PC-9 (cell line): Measurements from ENCODE around the gene XKR7.

Experiments
- EZH2 ChIP-seq: fragments of 200-600 bp; sonication (generic); IDR thresholded peaks from 2 replicates; pipeline ENCODE4 v1.8.0; 2017; ENCODE audit warnings: antibody characterized with exemption, low read depth
- TF ChIP-seq, protein P1 (sequence below): fragments of 200-600 bp; sonication (generic); conservative IDR thresholded peaks from 2 replicates; pipeline ENCODE4 v1.6.1; 2017; ENCODE audit warnings: mixed run types, antibody characterized with exemption, mild to moderate bottlenecking, moderate library complexity

DNA sequence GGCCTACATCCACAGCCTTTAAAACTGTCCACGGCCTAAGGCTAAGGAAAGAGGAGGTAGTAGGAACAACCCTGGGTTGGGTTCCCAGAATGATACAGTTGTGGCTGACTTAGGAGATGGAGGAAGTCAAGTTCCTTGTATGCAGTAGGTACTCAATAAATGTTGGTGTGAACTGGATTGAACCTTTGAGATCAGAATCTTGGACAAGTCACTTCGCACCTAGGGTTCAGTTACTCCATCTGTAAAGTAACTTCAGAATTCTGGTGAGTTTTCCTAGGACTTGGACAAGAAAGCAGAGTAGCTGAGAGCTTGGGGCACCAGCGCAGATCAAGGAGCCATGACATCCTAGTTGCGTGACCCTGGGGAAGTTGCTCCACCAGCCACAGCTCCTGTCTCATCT, 9.1 kb downstream of the XKR7 start:
- TF ChIP-seq EZH2: no peak
- TF ChIP-seq, protein P1, sequence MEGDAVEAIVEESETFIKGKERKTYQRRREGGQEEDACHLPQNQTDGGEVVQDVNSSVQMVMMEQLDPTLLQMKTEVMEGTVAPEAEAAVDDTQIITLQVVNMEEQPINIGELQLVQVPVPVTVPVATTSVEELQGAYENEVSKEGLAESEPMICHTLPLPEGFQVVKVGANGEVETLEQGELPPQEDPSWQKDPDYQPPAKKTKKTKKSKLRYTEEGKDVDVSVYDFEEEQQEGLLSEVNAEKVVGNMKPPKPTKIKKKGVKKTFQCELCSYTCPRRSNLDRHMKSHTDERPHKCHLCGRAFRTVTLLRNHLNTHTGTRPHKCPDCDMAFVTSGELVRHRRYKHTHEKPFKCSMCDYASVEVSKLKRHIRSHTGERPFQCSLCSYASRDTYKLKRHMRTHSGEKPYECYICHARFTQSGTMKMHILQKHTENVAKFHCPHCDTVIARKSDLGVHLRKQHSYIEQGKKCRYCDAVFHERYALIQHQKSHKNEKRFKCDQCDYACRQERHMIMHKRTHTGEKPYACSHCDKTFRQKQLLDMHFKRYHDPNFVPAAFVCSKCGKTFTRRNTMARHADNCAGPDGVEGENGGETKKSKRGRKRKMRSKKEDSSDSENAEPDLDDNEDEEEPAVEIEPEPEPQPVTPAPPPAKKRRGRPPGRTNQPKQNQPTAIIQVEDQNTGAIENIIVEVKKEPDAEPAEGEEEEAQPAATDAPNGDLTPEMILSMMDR: no peak
